ENCODE measurements around the gene PRKAG1.

GRCh38 chr12:48998497-48999353 is 19.9 kb downstream of the PRKAG1 start:
- TF ChIP-seq CTCF (conservative IDR thresholded peaks at IDR 0.05; ENCODE audit: low read length) (no peak), EZH2phosphoT487 (IDR thresholded peaks at IDR 0.05; ENCODE audit: borderline replicate concordance) (no peak)

All from Loucy (cell line).